ENCODE measurements around the gene UQCR10. TPM values are rescaled to one million over a fixed set of nuclear protein-coding genes. Genes with fewer than 3 reads are reported as not detected.

The UQCR10 gene
- total RNA-seq, 1 experiment from 2014 or later, result 147 TPM

GRCh38 chr22:29806196-29806595 is 39.0 kb downstream of the UQCR10 start:
- BruUV-seq (replicated peaks), result no TSS peak

GRCh38 chr22:29810216-29810615 is 43.0 kb downstream of the UQCR10 start:
- no TSS peak for BruUV-seq (replicated peaks)
- H3K4me1 ChIP-seq, result peaks cover 8% of the 10 kb centered on the region
- no peak overlapping the region for H3K27ac Mint-ChIP-seq (ENCODE audit: unreplicated experiment)

More at GRCh38 chr22:29806196-29806595, 39.0 kb downstream of the UQCR10 start:
- no peaks in the 10 kb centered on the region for H3K27me3 ChIP-seq (replicated peaks; ENCODE audit: control insufficient read depth, insufficient read depth, low read length)
- ChIA-PET CTCF (no interaction called here), POLR2A (no interaction called here)
- peaks cover 12% of the 10 kb centered on the region for H3K4me1 ChIP-seq
- Mint-ChIP-seq H3K4me1 (ENCODE audit: low read depth, unreplicated experiment) (peaks cover 11% of the 10 kb centered on the region), H3K36me3 (ENCODE audit: insufficient read depth, unreplicated experiment) (peaks cover 49% of the 10 kb centered on the region), H3K4me3 (ENCODE audit: unreplicated experiment) (no peak overlapping the region), H3K27ac (ENCODE audit: unreplicated experiment) (no peak overlapping the region), H3K27me3 (ENCODE audit: insufficient read depth, unreplicated experiment) (no peaks in the 10 kb centered on the region), H3K9me3 (ENCODE audit: unreplicated experiment) (no peaks in the 10 kb centered on the region)
- H3K9me3 ChIP-seq, result no peaks in the 10 kb centered on the region
- no peak overlapping the region for H3K4me3 ChIP-seq (ENCODE audit: low read depth, low read length)
- no peak for DNase-seq
- peaks cover 5% of the 10 kb centered on the region for H3K36me3 ChIP-seq (ENCODE audit: control insufficient read depth, insufficient read depth, low read length)
- intact Hi-C loops (cut with micrococcal nuclease; ENCODE audit: unreplicated experiment), result no loop called here
- TF ChIP-seq CTCF (IDR thresholded peaks at IDR 0.05; ENCODE audit: insufficient read depth in 1 of 2, low read depth in 1 of 2, low read length in 1 of 2, severe bottlenecking in 1 of 2, unreplicated experiment in 1 of 2), result no peak

GRCh38 chr22:29811377-29811776 is 44.2 kb downstream of the UQCR10 start:
- peaks cover 8% of the 10 kb centered on the region for H3K4me1 ChIP-seq
- no peaks in the 10 kb centered on the region for H3K9me3 ChIP-seq
- ChIA-PET POLR2A (no interaction called here), CTCF (no interaction called here)
- Mint-ChIP-seq H3K36me3 (ENCODE audit: insufficient read depth, unreplicated experiment) (peaks cover 69% of the 10 kb centered on the region), H3K9me3 (ENCODE audit: unreplicated experiment) (no peaks in the 10 kb centered on the region), H3K4me1 (ENCODE audit: low read depth, unreplicated experiment) (peaks cover 33% of the 10 kb centered on the region), H3K27me3 (ENCODE audit: insufficient read depth, unreplicated experiment) (no peaks in the 10 kb centered on the region), H3K4me3 (ENCODE audit: unreplicated experiment) (no peak overlapping the region), H3K27ac (ENCODE audit: unreplicated experiment) (peak overlapping the region; percentile 46)
- TF ChIP-seq CTCF (IDR thresholded peaks at IDR 0.05; ENCODE audit: insufficient read depth in 1 of 2, low read depth in 1 of 2, low read length in 1 of 2, severe bottlenecking in 1 of 2, unreplicated experiment in 1 of 2), result no peak
- DNase-seq, result peak in 1 of 2 experiments; percentile 62
- H3K27me3 ChIP-seq (replicated peaks; ENCODE audit: control insufficient read depth, insufficient read depth, low read length), result no peaks in the 10 kb centered on the region
- intact Hi-C loops (cut with micrococcal nuclease; ENCODE audit: unreplicated experiment), result no loop called here
- H3K36me3 ChIP-seq (ENCODE audit: control insufficient read depth, insufficient read depth, low read length), result no peaks in the 10 kb centered on the region
- no TSS peak for BruUV-seq (replicated peaks)
- no peak overlapping the region for H3K4me3 ChIP-seq (ENCODE audit: low read depth, low read length)

More at GRCh38 chr22:29810216-29810615, 43.0 kb downstream of the UQCR10 start:
- intact Hi-C loops (cut with micrococcal nuclease; ENCODE audit: unreplicated experiment), result no loop called here
- ChIA-PET POLR2A (no interaction called here), CTCF (interaction anchor here (0.6 kb wide), 1 partner anchor 37 kb away, joined by 9 read pairs; no protein-coding TSS in a partner anchor)
- Mint-ChIP-seq H3K36me3 (ENCODE audit: insufficient read depth, unreplicated experiment) (peaks cover 72% of the 10 kb centered on the region), H3K27me3 (ENCODE audit: insufficient read depth, unreplicated experiment) (no peaks in the 10 kb centered on the region), H3K4me3 (ENCODE audit: unreplicated experiment) (no peak overlapping the region), H3K4me1 (ENCODE audit: low read depth, unreplicated experiment) (peaks cover 28% of the 10 kb centered on the region), H3K9me3 (ENCODE audit: unreplicated experiment) (no peaks in the 10 kb centered on the region)
- Histone ChIP-seq H3K27me3 (replicated peaks; ENCODE audit: control insufficient read depth, insufficient read depth, low read length) (no peaks in the 10 kb centered on the region), H3K4me3 (ENCODE audit: low read depth, low read length) (no peak overlapping the region), H3K9me3 (no peaks in the 10 kb centered on the region), H3K36me3 (ENCODE audit: control insufficient read depth, insufficient read depth, low read length) (peaks cover 2% of the 10 kb centered on the region; the same call in 1 of the 2 replicates)
- DNase-seq, result no peak
- TF ChIP-seq CTCF (IDR thresholded peaks at IDR 0.05; ENCODE audit: insufficient read depth in 1 of 2, low read depth in 1 of 2, low read length in 1 of 2, severe bottlenecking in 1 of 2, unreplicated experiment in 1 of 2), result no peak
